Activated T-cell treated with anti-CD3 and anti-CD28 coated beads, Interleukin-2, amount 50 U/mL, for 24 hours (primary cell): ENCODE measurements around the gene TMEM37.
A peak's percentile ranks its signal among the peaks of the same experiment; 100 is the strongest.

Experiments used
- DNase-seq: peaks from one replicate; pipeline ENCODE4 v3.0.0-alpha.2; 2020
- H3K27ac Mint-ChIP-seq: 2 replicates; pipeline ENCODE4 v1.8.0; 2020; ENCODE audit warnings: mild to moderate bottlenecking, mixed read lengths
- H3K27me3 Mint-ChIP-seq: 2 replicates; pipeline ENCODE4 v1.8.0; 2020; ENCODE audit warnings: mixed read lengths
- H3K36me3 Mint-ChIP-seq: 2 replicates; pipeline ENCODE4 v1.8.0; 2020; ENCODE audit warnings: low read depth, mixed read lengths
- H3K4me1 Mint-ChIP-seq: 2 replicates; pipeline ENCODE4 v1.8.0; 2020; ENCODE audit warnings: low read depth, mixed read lengths
- H3K4me3 Mint-ChIP-seq: 2 replicates; pipeline ENCODE4 v1.8.0; 2020; ENCODE audit warnings: mild to moderate bottlenecking, moderate library complexity, mixed read lengths
- H3K9me3 Mint-ChIP-seq: 2 replicates; pipeline ENCODE4 v1.8.0; 2020; ENCODE audit warnings: mixed read lengths

Gene TMEM37

GRCh38 chr2:119469131-119469530 lies 37.5 kb downstream of the TMEM37 start:
- H3K36me3 Mint-ChIP-seq, result no peaks in the 10 kb centered on the region
- no peak overlapping the region for H3K4me3 Mint-ChIP-seq
- no peak for DNase-seq
- H3K9me3 Mint-ChIP-seq, result no peaks in the 10 kb centered on the region
- peaks cover 3% of the 10 kb centered on the region for H3K27me3 Mint-ChIP-seq
- no peaks in the 10 kb centered on the region for H3K4me1 Mint-ChIP-seq
- no peak overlapping the region for H3K27ac Mint-ChIP-seq

- no peaks in the 10 kb centered on the region for H3K36me3 Mint-ChIP-seq
- no peaks in the 10 kb centered on the region for H3K4me1 Mint-ChIP-seq
- no peaks in the 10 kb centered on the region for H3K9me3 Mint-ChIP-seq
- no peak overlapping the region for H3K27ac Mint-ChIP-seq
- H3K4me3 Mint-ChIP-seq, result no peak overlapping the region
- peaks cover 3% of the 10 kb centered on the region for H3K27me3 Mint-ChIP-seq
- DNase-seq, result no peak
These were observed 38.1 kb downstream of the TMEM37 start for GRCh38 chr2:119469661-119470297.

- H3K4me3 Mint-ChIP-seq, result no peak overlapping the region
These were observed 41.1 kb downstream of the TMEM37 start for GRCh38 chr2:119472749-119473148.

DNA sequence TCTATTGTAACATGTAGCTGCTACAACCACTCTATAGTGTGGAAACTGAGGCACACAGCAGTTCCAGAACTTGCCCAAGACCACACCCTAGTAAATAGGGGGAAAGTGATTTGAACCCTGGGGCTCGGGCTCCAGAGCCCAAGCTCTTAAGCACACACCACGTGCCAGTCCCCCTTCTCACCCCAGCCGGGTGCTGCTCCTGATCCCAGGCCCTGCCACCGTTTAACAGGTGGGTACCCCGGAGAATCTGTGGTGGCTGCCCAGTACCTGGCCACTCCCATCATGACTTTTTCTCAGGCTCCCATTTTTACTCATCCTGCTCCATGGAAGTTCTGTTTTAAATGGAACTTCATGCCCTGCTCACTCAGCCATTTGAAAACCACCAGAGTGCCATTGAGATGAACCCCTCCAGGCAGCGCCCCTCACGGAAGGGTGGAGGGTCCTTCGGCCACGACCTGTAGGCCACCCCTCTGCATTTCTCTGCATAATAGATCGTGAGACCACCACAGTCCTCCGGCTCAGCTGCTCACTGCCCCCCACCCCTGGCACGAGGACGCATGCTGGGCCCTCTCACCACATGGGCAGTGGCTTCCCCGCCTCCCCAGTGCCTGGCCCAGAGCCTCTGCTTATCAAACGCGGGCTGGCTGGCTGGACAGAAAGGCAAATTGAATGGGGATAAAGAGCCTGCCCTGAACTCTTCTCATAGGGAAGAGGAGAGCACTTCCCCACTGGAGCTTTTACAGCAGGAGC lies 42.1 kb downstream of the TMEM37 start:
- no peaks in the 10 kb centered on the region for H3K9me3 Mint-ChIP-seq
- H3K36me3 Mint-ChIP-seq, result no peaks in the 10 kb centered on the region
- no peaks in the 10 kb centered on the region for H3K4me1 Mint-ChIP-seq
- H3K4me3 Mint-ChIP-seq, result no peak overlapping the region
- H3K27me3 Mint-ChIP-seq, result peaks cover 20% of the 10 kb centered on the region
- DNase-seq, result no peak
- H3K27ac Mint-ChIP-seq, result no peak overlapping the region

More at GRCh38 chr2:119472749-119473148, 41.1 kb downstream of the TMEM37 start:
- H3K27me3 Mint-ChIP-seq, result peaks cover 13% of the 10 kb centered on the region
- no peak for DNase-seq
- no peaks in the 10 kb centered on the region for H3K9me3 Mint-ChIP-seq
- H3K4me1 Mint-ChIP-seq, result no peaks in the 10 kb centered on the region
- H3K36me3 Mint-ChIP-seq, result no peaks in the 10 kb centered on the region
- no peak overlapping the region for H3K27ac Mint-ChIP-seq

- H3K36me3 Mint-ChIP-seq, result no peaks in the 10 kb centered on the region
- no peaks in the 10 kb centered on the region for H3K4me1 Mint-ChIP-seq
- H3K9me3 Mint-ChIP-seq, result no peaks in the 10 kb centered on the region
- no peak for DNase-seq
- no peak overlapping the region for H3K27ac Mint-ChIP-seq
- no peak overlapping the region for H3K4me3 Mint-ChIP-seq
- H3K27me3 Mint-ChIP-seq, result peaks cover 22% of the 10 kb centered on the region
These were observed 42.9 kb downstream of the TMEM37 start for GRCh38 chr2:119474371-119475224.

DNA sequence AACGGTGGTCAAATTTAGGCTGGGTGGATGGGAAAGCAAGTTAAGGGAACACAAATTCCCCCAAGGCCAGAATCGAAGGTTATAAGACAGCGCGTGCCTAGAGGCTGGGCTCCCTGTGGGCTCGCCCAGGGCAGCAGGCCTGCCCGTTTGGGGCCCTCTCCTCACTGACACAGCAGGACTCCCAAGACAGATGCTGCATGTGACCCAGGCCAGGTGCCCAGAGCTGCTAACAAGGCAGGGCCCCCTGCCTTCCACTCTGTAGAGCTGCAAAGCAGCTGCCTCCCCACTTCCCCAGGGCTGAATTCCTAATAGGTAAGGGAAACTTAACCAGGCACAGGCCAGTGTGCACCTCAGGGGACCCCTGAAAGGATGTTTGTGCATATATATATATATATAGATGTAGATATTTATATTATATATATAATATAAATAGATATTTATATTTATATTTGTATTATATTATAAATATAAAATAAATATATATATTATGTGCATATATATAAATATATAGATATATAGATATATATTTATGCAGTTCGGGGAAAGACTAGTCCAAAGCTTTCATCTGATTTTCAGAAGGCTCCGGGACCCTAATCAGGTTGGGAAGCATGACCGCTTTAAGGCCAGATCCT lies 43.7 kb downstream of the TMEM37 start:
- Mint-ChIP-seq H3K4me3 (no peak overlapping the region), H3K36me3 (no peaks in the 10 kb centered on the region), H3K4me1 (no peaks in the 10 kb centered on the region), H3K27ac (no peak overlapping the region), H3K9me3 (no peaks in the 10 kb centered on the region), H3K27me3 (peaks cover 22% of the 10 kb centered on the region)
- no peak for DNase-seq

- no peak for DNase-seq
- Mint-ChIP-seq H3K36me3 (no peaks in the 10 kb centered on the region), H3K4me1 (no peaks in the 10 kb centered on the region), H3K4me3 (no peak overlapping the region), H3K27ac (no peak overlapping the region), H3K27me3 (peaks cover 22% of the 10 kb centered on the region), H3K9me3 (no peaks in the 10 kb centered on the region)
These were observed 44.2 kb downstream of the TMEM37 start for GRCh38 chr2:119475857-119476244.

DNA sequence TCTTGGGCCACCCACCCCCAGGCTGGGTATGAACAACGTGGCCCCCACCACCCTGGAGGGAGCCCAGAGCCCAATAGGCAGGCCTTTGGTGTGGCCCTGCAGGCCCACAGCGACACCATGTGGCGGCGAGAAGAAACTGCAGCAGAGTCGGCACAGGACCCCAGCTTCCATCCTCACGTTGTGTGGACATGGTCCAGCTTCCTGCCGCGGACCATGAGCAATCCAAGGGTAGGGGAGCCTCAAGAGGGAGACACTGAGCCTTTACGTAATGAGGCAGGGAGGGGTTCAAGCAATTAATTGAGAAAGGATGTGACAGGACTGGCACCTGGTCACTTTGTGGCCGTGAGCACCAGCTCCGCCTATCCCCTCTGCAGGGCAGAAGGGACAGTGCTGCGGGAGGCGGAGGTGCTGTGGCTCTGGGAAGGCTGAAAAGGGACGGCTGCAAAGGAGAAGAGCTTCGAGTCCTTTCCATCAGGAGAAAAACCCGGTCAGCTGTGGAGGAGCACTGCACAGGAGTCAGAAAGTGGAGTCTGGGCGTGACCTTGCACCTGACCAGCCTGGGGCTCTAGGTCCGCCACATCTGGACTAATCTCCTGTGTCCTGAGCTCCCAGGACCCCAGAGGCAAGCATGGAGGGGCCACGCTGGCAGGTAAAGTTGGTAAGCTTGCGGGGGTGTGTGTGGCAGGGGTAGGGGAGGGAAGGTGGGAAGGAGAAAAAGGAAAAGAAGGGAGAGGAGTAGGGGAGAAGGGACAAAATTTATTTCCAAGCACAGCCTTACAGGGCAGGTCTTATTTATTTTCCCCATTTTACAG lies 44.9 kb downstream of the TMEM37 start:
- no peak overlapping the region for H3K4me3 Mint-ChIP-seq
- no peaks in the 10 kb centered on the region for H3K9me3 Mint-ChIP-seq
- no peaks in the 10 kb centered on the region for H3K36me3 Mint-ChIP-seq
- no peaks in the 10 kb centered on the region for H3K4me1 Mint-ChIP-seq
- no peak overlapping the region for H3K27ac Mint-ChIP-seq
- H3K27me3 Mint-ChIP-seq, result peaks cover 22% of the 10 kb centered on the region
- peak; percentile 52 for DNase-seq

- H3K4me3 Mint-ChIP-seq, result no peak overlapping the region
- H3K27ac Mint-ChIP-seq, result no peak overlapping the region
- peaks cover 22% of the 10 kb centered on the region for H3K27me3 Mint-ChIP-seq
- no peak for DNase-seq
- H3K4me1 Mint-ChIP-seq, result no peaks in the 10 kb centered on the region
- no peaks in the 10 kb centered on the region for H3K36me3 Mint-ChIP-seq
- no peaks in the 10 kb centered on the region for H3K9me3 Mint-ChIP-seq
These were observed 45.5 kb downstream of the TMEM37 start for GRCh38 chr2:119477113-119477505.

DNA sequence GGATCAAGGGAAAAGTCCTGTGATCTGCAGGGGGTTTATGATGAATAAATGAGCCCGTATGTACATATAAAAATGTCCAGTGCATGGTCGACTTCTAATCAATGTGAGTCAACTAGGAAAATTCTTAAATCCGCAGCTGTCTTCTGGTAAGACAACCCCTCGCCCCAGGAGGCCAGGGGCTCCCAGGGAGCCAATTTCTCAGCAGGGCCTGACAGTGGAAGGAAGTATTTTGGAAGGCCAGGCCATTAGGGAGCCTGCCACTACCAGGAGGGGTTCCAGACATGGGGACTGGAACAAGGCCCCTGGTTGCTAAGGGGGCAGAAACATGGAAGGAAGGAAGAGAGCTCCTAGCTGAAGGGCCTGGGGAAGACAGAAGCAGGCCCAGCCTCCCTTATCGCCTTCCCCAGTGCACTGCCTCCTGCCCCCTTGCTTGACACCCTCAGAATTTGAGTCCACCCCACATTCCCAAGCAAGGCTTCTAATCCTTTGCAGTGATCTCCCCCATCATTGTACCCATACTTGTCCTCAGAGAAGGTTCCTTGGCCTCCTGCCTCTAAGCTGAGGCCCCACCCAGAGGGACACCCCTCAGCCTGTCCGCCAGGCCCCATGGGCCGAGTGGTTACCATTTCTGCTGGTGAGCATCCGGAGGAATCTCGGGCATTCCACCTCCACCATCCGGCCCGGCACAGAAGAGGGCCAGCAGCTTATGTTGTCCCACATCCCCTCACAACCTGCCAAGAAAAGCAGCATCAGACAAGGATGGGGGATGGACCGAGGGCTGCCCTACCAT lies 46.7 kb downstream of the TMEM37 start:
- Mint-ChIP-seq H3K4me1 (no peaks in the 10 kb centered on the region), H3K9me3 (no peaks in the 10 kb centered on the region), H3K27ac (no peak overlapping the region), H3K36me3 (no peaks in the 10 kb centered on the region), H3K27me3 (peaks cover 22% of the 10 kb centered on the region), H3K4me3 (no peak overlapping the region)
- peak; percentile 2 for DNase-seq

GRCh38 chr2:119478978-119479295 lies 47.3 kb downstream of the TMEM37 start:
- DNase-seq, result no peak
- Mint-ChIP-seq H3K4me1 (no peaks in the 10 kb centered on the region), H3K9me3 (no peaks in the 10 kb centered on the region), H3K27ac (no peak overlapping the region), H3K36me3 (no peaks in the 10 kb centered on the region), H3K4me3 (no peak overlapping the region), H3K27me3 (peaks cover 24% of the 10 kb centered on the region)

GRCh38 chr2:119480184-119480583 lies 48.5 kb downstream of the TMEM37 start:
- Mint-ChIP-seq H3K27ac (no peak overlapping the region), H3K4me1 (no peaks in the 10 kb centered on the region), H3K9me3 (no peaks in the 10 kb centered on the region), H3K36me3 (no peaks in the 10 kb centered on the region), H3K27me3 (peaks cover 27% of the 10 kb centered on the region), H3K4me3 (no peak overlapping the region)
- no peak for DNase-seq

- no peaks in the 10 kb centered on the region for H3K9me3 Mint-ChIP-seq
These were observed 49.1 kb downstream of the TMEM37 start for GRCh38 chr2:119480718-119481142.

More at GRCh38 chr2:119480718-119481142, 49.1 kb downstream of the TMEM37 start:
- no peak overlapping the region for H3K4me3 Mint-ChIP-seq
- no peaks in the 10 kb centered on the region for H3K36me3 Mint-ChIP-seq
- H3K27me3 Mint-ChIP-seq, result peaks cover 27% of the 10 kb centered on the region
- no peak overlapping the region for H3K27ac Mint-ChIP-seq
- DNase-seq, result no peak
- H3K4me1 Mint-ChIP-seq, result no peaks in the 10 kb centered on the region
